ENCODE measurements around the gene SPATS2L.

SPATS2L gene

GRCh38 chr2:200306196-200306930 lies at the start of gene SPATS2L:
Gene SPATS2L (plus strand): TSS chr2:200306693. CDS start chr2:200389245, 82,552 bp downstream.
- H3K4me3 ChIP-seq (ENCODE audit: low read depth, low read length), result peak within 1 kb of the TSS; percentile 60
- TF ChIP-seq, protein P1, sequence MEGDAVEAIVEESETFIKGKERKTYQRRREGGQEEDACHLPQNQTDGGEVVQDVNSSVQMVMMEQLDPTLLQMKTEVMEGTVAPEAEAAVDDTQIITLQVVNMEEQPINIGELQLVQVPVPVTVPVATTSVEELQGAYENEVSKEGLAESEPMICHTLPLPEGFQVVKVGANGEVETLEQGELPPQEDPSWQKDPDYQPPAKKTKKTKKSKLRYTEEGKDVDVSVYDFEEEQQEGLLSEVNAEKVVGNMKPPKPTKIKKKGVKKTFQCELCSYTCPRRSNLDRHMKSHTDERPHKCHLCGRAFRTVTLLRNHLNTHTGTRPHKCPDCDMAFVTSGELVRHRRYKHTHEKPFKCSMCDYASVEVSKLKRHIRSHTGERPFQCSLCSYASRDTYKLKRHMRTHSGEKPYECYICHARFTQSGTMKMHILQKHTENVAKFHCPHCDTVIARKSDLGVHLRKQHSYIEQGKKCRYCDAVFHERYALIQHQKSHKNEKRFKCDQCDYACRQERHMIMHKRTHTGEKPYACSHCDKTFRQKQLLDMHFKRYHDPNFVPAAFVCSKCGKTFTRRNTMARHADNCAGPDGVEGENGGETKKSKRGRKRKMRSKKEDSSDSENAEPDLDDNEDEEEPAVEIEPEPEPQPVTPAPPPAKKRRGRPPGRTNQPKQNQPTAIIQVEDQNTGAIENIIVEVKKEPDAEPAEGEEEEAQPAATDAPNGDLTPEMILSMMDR (IDR thresholded peaks at IDR 0.05; ENCODE audit: control insufficient read depth, extremely low read depth, insufficient read depth), result no peak
- DNase-seq (ENCODE audit: low read depth), result peak; percentile 17

DNA sequence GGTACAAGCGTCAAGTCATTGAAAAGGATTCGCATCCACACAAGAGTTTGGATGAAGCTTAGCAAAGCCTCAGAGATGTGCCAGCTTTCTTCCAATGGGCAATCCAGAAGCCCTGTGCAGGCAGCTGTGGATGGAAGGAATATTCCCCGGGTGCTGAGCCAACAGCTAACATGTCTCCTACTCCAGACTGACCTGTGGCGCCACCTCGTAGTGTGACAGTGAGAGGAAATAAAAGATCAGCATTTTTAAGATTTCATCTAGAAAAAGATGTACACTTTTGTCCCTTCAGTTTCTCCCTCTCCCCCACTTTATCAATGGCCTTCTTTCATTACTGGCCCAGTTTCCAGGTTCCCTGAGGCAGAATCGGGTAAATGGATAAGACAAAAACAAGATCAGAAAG lies 48.9 kb upstream of the SPATS2L start:
- no peak for DNase-seq (ENCODE audit: low read depth)
- TF ChIP-seq, protein P1 (IDR thresholded peaks at IDR 0.05; ENCODE audit: control insufficient read depth, extremely low read depth, insufficient read depth), result no peak
- no peak overlapping the region for H3K4me3 ChIP-seq (ENCODE audit: low read depth, low read length)

DNA sequence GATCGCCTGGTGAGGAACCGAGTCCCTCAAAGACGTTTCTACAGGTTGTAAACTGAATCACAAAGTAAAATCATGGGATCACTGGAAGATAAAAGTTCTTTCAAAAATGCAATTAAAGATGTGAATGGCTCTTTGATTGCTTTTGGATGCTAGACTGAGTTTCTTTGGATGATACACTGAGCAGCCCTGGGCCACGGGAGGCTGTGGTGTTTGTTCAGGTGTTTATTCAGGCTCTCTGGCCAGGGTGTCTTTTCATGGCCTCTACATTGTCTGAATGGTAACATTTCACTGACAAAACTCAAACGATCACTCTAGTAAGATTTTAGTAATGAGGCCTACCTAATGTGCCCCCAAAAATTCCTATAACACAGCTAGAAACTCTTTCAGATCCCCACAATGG lies 48.4 kb upstream of the SPATS2L start:
- TF ChIP-seq, protein P1 (IDR thresholded peaks at IDR 0.05; ENCODE audit: control insufficient read depth, extremely low read depth, insufficient read depth), result no peak
- H3K4me3 ChIP-seq (ENCODE audit: low read depth, low read length), result no peak overlapping the region
- no peak for DNase-seq (ENCODE audit: low read depth)

DNA sequence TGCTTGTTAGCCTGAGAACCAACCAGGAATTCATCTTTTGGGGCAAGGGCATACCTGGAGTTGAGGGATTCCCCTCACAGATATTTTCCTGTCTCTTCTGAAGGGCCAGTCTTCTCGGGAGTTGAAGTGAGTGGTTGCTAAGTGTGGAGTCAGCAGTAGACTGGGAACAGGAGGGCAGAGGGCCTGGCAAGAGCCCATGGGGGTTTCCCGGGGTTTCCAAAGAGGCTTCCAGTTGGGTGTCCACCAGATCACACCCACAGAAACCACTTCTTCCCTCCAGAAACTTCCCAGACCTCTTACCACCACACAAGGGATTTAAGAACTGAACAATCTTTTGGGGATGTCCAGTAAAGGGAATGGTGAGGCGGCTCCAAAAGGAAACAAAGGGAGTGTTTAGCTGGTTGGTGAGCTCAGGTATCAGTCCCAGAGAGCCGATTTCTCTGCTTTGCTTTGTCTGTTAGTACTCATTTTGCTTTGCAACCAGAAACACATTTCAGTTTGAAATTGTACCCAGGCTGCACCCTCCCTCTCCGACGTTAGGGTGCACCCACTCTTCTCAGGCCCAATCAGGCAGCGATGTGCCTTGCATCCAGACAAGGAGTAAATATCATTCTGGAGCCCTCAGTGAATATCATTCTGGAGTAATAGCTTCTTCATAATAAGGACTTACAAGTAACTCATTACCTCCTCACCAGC lies 47.5 kb upstream of the SPATS2L start:
- TF ChIP-seq, protein P1 (IDR thresholded peaks at IDR 0.05; ENCODE audit: control insufficient read depth, extremely low read depth, insufficient read depth), result no peak
- H3K4me3 ChIP-seq (ENCODE audit: low read depth, low read length), result peak overlapping the region; percentile 23; the same call in 1 of the 2 replicates
- DNase-seq (ENCODE audit: low read depth), result no peak

GRCh38 chr2:200259577-200259957 lies 46.9 kb upstream of the SPATS2L start:
- TF ChIP-seq, protein P1 (IDR thresholded peaks at IDR 0.05; ENCODE audit: control insufficient read depth, extremely low read depth, insufficient read depth), result no peak
- peak overlapping the region; percentile 23; the same call in 1 of the 2 replicates for H3K4me3 ChIP-seq (ENCODE audit: low read depth, low read length)
- DNase-seq (ENCODE audit: low read depth), result peak; percentile 93

DNA sequence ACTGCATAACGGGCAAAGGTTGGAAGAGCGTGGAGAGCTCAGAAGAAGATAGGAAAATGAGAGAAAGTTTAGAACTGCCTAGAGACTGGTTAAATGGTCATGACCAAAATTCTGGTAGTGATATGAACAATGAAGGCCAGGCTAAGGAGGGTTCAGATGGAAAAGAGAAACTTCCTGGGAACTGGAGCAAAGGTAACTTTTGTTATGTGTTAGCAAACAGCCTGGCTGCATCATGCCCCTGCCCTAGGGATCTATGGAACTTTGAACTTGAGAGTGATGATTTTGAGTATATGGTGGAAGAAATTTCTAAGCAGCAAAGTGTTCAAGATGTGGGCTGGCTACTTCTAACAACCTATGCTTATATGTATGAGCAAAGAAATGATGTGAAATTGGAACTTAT lies 44.4 kb upstream of the SPATS2L start:
- no peak for DNase-seq (ENCODE audit: low read depth)
- H3K4me3 ChIP-seq (ENCODE audit: low read depth, low read length), result no peak overlapping the region

More for the DNA sequence above, 44.4 kb upstream of the SPATS2L start:
- TF ChIP-seq, protein P1 (IDR thresholded peaks at IDR 0.05; ENCODE audit: control insufficient read depth, extremely low read depth, insufficient read depth), result no peak

Data from LNCaP clone FGC (cell line).